Activated naive CD8-positive, alpha-beta T cell treated with anti-CD3 and anti-CD28 coated beads, Interleukin-2, amount 50 U/mL, for 16 hours (primary cell): Measurements from ENCODE around the gene DSCAML1.

Experiments used
- DNase-seq: peaks from one replicate; pipeline ENCODE4 v3.0.0-alpha.2; 2020; ENCODE audit warnings: low read depth, low spot score

Gene DSCAML1

DNA sequence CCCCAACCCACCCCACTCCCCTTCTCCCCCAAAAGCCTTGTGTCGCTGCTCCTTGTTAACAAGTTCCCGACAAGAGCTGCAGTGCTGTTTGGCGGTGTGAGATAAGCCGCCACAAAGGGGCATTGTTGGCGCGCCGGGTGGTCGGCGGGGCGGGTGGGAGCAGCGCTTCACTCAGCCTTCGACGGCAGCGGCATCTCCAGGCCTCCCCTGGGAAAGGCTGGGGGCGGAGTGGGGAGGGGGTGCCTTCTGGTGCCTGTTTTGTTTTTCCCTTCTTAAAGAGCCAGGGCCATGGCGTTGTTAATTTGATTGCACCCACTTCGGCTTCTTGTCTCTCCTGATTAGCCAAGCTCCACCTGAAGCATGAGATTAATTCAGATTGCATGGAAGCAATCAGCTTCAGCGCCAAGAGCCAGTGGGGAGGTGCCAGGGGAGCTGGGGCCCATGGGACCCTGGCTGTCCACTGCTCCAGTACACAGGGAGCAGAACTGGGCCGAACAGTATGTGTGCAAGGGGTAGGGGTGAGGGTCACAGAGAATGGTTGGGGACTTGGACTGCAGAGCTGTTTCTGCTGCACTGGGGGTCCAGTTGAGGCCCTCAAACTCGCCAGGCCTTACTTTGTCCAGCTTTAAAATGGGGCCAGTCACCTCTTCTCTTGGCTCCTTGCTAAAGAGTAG is 304.3 kb downstream of the DSCAML1 start:
- no peak for DNase-seq

- DNase-seq: no peak
Observed at GRCh38 chr11:117490911-117491310, 306.1 kb downstream of the DSCAML1 start.

DNA sequence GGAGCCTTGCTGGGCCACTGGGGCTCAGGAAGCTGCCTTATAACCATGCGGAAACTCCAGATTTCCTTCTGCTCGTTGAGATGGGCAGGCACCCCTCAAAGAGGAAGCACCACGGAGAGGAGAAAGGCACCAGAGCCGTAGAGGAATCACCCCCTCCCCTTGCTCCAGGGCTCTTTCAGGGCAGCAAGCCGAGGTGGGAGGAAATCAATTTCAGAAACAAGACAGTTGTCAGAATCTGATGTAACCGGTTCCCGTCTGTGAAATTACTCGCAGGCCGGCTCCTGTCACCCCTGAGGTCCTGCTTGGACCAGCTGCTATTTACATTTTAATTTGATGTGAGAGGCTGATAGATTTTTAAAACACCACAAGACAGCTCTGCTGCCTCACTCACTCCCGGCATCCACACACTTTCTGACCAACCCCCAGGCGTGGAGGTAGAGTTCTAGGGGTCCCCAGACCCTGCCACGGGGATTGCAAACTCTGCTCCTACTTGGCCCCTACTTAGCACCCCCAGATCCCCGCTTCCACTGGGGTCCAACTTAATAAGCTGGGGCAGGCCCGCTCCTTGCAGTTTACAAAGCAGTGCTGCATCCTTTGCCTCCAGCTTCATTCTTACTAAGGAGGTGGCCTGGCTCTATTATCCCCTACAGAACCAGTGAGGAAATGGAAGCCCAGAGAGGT is 306.9 kb downstream of the DSCAML1 start:
- no peak for DNase-seq

DNA sequence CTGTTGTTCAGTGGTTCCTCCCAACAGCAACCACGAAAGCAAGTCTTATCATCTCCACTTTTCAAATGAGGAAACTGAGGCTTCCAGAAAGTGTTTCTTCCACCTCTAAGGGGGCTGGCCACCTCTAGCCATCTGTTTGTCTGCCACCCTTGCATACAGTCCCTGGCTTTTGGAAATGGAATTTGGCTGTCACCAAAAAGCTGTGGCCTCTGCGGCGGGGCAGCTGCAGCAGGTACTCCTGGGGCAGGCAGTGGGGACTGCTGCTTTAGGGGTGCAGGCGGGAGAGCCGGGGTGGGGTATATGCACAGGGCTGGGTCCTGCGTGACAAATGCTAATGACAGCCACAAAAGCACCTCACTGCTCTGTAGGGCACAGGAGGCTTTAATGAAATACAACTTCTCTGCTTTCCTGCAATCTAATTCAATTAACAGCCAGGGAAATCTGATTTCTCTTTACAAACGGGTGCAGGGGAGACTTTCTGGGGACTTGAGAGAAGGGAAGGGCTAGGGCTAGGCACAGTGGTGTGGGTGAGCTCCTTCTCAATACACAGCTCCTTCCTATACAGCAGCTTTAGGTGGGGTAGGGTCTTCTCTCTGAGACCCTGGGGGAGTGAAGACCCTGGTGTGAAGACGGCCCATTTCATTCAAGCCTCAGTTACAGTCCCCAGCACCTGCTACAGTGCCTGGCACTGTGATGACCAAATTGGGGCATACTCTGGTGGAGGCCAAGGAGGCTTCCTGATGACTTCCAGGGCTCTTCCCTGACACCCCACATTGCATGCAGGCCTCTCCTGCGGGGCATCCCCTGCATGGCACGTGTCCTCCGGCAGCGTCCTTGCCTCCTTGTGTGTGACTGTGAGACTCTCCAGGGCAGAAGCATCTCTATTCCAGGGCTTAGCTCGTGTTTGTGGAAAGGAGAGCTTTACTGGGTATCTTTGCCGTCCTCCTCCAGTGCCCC is 307.7 kb downstream of the DSCAML1 start:
- no peak for DNase-seq

DNA sequence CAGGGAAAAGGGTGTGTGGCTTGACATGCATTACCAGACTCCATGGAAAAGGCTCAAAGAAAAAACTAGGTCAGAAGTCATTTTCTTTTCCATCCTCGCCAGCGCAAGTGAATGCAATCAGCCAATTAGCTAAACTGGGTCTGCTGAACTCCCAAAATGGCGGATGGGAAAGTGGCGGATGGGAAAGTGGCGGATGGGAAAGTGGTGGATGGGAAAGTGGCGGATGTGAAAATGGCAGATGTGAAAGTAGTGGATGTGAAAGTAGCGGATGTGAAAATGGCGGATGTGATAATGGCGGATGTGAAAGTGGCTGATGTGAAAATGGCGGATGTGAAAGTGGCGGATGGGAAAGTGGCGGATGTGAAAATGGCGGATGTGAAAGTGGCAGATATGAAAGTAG is 311.0 kb downstream of the DSCAML1 start:
- DNase-seq: no peak

DNA sequence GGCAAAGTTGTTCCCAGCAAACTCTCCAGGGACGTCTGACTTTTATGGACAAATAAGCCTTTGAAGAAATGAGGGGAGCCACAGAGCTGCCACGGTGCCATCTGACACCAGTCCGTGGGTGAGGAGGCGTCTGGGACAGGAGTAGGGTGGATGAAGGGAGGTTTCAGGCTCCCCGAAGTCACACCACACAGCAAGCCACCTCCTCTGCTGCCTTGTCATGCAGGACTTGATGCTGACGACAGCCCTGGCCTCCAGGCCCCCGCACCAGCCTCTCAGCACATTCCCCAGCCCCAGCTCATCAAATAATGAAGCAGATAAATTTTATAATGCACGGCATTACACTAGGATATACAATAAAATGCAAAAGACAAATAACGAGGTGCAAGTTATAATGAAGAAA is 312.9 kb downstream of the DSCAML1 start:
- DNase-seq: no peak

DNA sequence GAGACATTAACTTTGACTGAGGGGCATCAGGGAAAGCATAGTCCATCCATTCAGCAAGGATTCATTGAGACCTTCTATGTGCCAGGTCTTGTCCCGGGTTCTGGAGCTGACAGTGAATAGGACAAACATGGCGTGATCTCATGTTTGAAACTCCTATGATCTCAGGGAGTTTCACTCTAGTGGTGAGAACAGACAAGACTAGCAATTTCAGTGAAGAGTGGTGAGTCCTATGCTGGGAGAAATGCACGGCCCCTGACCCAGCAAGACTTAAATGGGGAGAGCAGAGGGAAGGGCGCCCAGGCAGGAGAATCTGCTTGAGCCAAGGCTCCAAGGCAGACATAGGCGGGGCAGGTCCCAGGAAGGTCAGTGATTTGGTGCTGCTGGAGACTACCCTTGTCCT is 313.6 kb downstream of the DSCAML1 start:
- no peak for DNase-seq

DNA sequence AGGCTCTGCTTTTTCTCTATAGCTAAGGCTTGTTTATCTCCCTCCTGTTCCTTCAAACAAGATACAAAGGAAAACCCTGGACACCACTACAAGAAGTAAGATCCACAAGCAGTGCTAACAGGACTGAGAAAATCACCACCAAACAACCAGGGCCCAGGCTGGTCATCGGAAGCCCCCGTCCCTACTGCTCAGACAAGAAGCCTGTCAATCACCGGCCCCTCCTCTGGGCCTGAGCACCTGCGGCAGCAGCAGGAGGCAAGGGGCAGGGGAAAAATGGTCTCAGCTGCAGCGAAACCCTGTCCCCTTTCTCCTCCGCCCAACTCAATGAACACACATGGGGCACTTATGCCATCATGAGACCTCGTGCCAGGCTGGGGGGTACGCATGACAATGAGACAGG is 314.1 kb downstream of the DSCAML1 start:
- DNase-seq: no peak

DNA sequence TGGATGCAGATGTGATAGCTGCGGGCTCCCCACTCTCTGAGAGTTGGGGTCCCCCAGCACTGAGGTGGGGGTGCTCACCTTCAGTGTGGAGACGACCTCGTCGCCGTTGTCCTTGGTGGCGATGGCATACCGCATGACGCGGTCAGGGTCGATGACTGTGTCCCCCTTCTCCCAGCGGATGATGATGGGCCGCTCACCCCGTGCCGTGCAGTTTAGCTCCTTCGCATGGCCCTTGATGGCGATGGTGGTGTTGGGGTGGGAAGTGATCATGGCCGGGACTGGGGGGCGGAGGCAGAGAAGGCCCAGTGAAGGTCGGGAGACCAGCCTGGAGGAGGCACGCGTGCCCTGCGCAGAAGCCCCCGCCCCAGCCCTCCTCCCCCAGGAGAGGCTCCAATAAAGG is 315.1 kb downstream of the DSCAML1 start:
- DNase-seq: no peak

DNA sequence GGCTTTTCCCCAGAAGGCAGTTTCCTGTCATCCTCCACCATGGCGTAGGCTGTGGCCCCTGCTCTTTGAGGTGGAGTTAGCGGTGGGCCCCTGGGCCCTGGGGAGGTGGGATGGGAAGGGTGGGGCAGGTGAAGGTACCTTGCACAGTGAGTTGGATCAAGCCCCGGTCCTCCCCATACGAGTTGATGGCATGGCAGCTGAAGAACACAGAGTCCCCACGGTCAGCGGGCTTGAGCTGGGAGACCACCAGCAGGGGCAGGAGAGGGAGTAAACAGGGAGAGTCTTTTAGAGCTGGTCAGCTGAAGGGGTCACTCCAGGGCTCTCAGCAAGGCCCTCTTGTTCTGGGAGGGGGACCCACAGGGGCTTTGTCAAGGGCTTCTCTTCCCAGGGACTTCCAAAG is 316.0 kb downstream of the DSCAML1 start:
- no peak for DNase-seq

DNA sequence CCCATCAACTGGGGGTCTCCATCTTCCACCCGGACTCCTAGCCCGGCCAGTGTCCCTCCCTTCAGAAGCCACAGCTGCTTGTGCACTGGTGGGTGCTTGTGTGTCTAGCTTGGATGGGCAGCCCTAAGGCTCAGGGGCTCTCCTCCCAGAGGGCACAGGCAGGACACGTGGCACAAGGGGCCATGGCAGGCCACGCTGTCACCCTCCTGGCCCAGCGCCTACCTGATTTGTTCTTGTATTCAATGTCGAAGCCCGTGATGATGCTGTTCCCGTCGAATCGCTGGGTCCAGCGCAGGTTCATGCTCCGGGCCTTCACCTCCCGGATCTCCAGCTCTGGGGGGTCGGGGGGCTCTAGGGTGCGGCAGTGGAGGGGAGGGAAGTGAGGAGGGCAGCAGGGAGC is 316.8 kb downstream of the DSCAML1 start:
- DNase-seq: no peak

- no peak for DNase-seq
Observed at GRCh38 chr11:117479372-117479771, 317.6 kb downstream of the DSCAML1 start.

DNA sequence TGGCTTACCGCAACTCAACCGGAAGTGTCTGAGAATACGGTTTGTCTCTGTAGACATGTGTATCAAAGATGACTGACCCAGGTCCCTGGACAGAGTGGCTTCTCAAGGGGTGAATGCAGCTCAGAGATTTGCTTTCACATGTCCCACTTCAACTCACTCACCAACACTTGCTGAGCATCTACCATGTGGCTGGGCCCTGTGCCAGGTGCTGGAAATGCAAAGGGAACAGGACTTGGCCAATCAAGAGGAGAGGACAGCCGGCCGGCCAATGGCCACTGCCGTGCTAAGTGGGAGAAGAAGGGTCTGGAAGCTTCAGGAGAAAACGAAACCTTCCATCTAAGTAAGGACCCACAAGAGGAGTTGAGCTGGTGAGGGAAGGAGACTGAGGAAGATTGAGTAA is 318.1 kb downstream of the DSCAML1 start:
- DNase-seq: no peak

DNA sequence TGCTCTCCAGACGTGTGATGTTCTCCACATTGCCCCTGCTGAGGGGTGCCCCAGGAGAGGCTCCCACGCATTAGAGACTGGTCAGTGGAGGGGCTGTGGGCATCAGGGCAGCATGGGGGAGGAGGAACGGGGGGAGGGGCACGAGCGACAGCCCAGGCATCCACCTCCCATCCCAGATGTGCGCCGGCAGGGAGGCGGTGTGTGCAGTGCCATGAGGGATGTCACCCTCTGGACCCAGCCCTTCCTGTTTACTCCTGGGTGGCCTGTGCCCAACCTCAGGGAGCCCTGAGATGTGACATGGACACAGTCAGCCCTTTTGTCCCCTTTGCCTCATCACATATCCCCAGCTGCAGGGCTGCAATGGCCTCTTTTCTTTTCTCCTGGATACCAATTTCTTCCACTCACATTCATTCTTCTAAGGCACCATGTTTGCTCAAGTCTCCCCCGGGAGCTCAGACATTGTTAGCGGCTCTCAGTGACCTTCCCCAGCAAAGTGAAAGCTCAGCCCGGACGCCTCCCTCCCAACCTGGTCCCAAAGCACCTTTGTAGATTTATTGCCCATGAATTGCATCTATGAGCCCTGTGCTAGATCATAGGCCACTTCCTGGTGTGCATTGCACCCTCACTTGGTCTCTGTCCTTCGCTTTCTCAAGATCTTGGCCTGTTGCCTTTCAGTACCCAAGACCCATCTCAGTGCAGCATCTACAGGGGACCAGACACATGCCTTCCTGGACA is 318.7 kb downstream of the DSCAML1 start:
- no peak for DNase-seq

DNA sequence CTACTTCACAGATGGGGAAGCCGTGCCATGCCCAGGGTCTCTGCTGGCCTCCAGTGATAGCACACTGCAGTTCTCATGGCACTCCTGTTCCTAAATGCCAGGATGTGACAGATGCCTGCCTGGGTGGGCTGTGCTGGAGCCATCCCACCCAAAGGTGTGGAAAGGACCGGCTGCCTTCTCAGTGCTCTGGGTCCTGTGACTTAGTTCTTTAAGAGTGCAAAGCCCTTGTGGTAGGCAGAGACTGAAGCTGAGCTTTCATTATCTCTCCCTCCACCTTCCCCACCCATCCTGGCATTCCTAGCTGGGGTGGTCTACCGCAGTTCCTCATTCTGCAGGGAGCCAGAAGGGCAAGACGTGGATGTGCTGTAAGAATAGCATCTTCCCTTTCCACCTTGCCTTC is 319.3 kb downstream of the DSCAML1 start:
- DNase-seq: no peak

- DNase-seq: no peak
Observed at GRCh38 chr11:117476531-117477142, 320.4 kb downstream of the DSCAML1 start.

GRCh38 chr11:117475716-117476530 is 321.1 kb downstream of the DSCAML1 start:
- DNase-seq: no peak

GRCh38 chr11:117473481-117474091 is 323.4 kb downstream of the DSCAML1 start:
- no peak for DNase-seq

- no peak for DNase-seq
Observed at GRCh38 chr11:117471776-117472175, 325.2 kb downstream of the DSCAML1 start.

DNA sequence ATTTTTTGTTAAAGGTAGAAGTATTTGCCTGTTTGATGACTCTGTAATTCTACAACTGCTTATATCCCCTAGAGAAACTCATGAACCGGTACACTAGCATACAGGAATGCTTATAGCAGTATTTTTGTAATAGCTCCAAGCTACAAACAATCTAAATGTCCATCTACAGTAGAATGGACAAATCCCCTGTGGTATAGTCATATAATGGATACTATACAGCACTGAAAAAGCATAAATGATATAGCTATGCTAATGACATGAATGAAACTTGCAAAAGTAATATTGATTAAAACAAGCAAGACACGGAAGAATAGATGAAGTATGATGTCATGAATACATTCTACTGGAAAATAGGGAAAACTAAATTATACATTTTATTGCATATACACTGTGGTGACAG is 326.4 kb downstream of the DSCAML1 start:
- DNase-seq: no peak
